ENCODE data around the gene ARL6. TPM values are rescaled to one million over a fixed set of nuclear protein-coding genes. Genes with fewer than 3 reads are reported as not detected.
"Not testable (repeated sequence)": the region's sequence is repeated elsewhere in the genome, so short reads cannot be mapped to it uniquely, and the experiment has no call there.

ARL6 gene
- total RNA-seq, 1 donor from 2014 or later, result 3.5 TPM

DNA sequence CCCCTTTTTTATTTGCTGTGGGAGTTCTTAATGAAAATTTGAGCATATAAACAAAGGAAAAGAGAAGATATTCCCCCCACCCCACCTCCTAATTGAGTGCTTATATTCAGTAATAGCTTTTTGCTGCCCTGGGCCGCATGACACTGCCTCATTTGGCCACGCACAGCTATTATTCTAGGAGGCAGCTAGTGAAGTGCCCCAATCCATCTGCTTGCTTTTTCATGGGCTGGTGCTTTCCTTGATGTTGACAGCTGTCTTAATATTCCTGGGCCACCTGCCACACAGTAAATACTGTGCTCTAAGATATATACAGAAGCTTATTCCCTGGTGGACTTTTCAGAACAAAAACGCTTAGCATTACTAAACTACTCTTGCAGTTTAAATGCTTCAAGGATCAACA, 53.4 kb downstream of the ARL6 start:
- DNase-seq (ENCODE audit: low spot score), result no peak
- intact Hi-C loops (cut with DNase I), result no loop called here

GRCh38 chr3:97820780-97821179, 56.2 kb downstream of the ARL6 start:
- DNase-seq (ENCODE audit: low spot score), result no peak
- intact Hi-C loops (cut with DNase I), result loop anchor here (5.0 to 10.0 kb wide), 3 partner anchors 58 to 1684 kb away; partner anchors contain the start of genes ARL6 and RIOX2

- peak; percentile 77 for DNase-seq (ENCODE audit: low spot score)
Observed at GRCh38 chr3:97821287-97821773, 56.8 kb downstream of the ARL6 start.

GRCh38 chr3:97821774-97822358, 57.3 kb downstream of the ARL6 start, which contains the start of gene CRYBG3:
Gene CRYBG3 (plus strand): TSS chr3:97822011. CDS start chr3:97822207, 196 bp downstream.
- intact Hi-C loops (cut with DNase I), result loop anchor here (2.0 to 10.0 kb wide), 4 partner anchors 41 to 1683 kb away; partner anchors contain the start of genes ARL6 and RIOX2
- DNase-seq (ENCODE audit: low spot score), result peak; percentile 93

More at GRCh38 chr3:97821287-97821773, 56.8 kb downstream of the ARL6 start:
- intact Hi-C loops (cut with DNase I), result loop anchor here (5.0 to 10.0 kb wide), 3 partner anchors 59 to 1683 kb away; partner anchors contain the start of genes ARL6 and RIOX2

DNA sequence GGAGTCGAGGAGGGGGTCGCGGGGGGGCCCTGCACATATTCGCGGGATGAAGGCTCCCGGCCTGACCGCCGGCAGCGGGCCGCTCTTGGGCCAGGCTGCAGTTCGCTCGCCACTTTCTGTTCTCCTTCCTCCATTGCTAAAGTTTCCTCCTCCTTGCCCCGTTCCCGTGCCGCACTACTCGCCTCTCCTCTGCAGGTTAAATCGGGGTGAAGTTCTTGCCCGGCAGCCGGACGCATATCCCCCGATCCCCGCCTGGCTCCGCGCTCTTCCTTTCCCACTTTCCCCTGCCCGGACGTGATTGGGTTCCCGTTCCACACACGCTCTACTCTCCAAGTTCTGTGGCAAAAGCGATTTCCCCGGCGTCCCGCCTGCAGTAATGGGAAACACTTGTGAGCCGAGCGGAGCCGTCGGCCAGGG, 57.8 kb downstream of the ARL6 start:
- intact Hi-C loops (cut with DNase I), result loop anchor here (2.0 to 10.0 kb wide), 4 partner anchors 40 to 1682 kb away; partner anchors contain the start of genes ARL6 and RIOX2

GRCh38 chr3:97823046-97824004, 58.8 kb downstream of the ARL6 start:
- intact Hi-C loops (cut with DNase I), result loop anchor here (2.0 to 10.0 kb wide), 4 partner anchors 39 to 1681 kb away; partner anchors contain the start of genes ARL6 and RIOX2

More for the DNA sequence above, 57.8 kb downstream of the ARL6 start:
- DNase-seq (ENCODE audit: low spot score), result peak; percentile 83

GRCh38 chr3:97825101-97825500, 60.5 kb downstream of the ARL6 start:
- DNase-seq (ENCODE audit: low spot score), result no peak
- intact Hi-C loops (cut with DNase I), result loop anchor here (10.0 kb wide), 1 partner anchor 1680 kb away; no protein-coding TSS in a partner anchor

More at GRCh38 chr3:97823046-97824004, 58.8 kb downstream of the ARL6 start:
- no peak for DNase-seq (ENCODE audit: low spot score)

GRCh38 chr3:97827741-97828471, 63.3 kb downstream of the ARL6 start:
- DNase-seq (ENCODE audit: low spot score), result no peak
- intact Hi-C loops (cut with DNase I), result loop anchor here (10.0 kb wide), 1 partner anchor 1677 kb away; no protein-coding TSS in a partner anchor

- intact Hi-C loops (cut with DNase I), result loop anchor here (10.0 kb wide), 1 partner anchor 1676 kb away; no protein-coding TSS in a partner anchor
- DNase-seq (ENCODE audit: low spot score), result no peak
Observed at GRCh38 chr3:97829198-97829597, 64.6 kb downstream of the ARL6 start.

GRCh38 chr3:97830638-97831037, 66.1 kb downstream of the ARL6 start:
- no peak for DNase-seq (ENCODE audit: low spot score)
- intact Hi-C loops (cut with DNase I), result no loop called here

- no peak for DNase-seq (ENCODE audit: low spot score)
- intact Hi-C loops (cut with DNase I), result no loop called here
Observed at GRCh38 chr3:97831140-97831539, 66.6 kb downstream of the ARL6 start.

DNA sequence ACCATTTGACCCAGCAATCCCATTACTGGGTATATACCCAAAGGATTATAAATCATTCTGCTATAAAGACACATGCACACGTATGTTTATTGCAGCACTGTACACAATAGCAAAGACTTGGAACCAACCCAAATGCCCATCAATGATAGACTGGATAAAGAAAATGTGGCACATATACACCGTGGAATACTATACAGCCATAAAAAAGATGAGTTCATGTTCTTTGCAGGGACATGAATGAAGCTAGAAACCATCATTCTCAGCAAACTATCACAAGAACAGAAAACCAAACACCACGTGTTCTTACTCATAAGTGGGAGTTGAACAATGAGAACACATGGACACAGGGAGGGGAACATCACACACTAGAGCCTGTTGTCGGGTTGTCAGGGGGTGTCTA, 68.6 kb downstream of the ARL6 start:
- DNase-seq (ENCODE audit: low spot score); intact Hi-C loops (cut with DNase I): not testable (repeated sequence)

- no peak for DNase-seq (ENCODE audit: low spot score)
- intact Hi-C loops (cut with DNase I), result no loop called here
Observed at GRCh38 chr3:97835761-97836160, 71.2 kb downstream of the ARL6 start.

DNA sequence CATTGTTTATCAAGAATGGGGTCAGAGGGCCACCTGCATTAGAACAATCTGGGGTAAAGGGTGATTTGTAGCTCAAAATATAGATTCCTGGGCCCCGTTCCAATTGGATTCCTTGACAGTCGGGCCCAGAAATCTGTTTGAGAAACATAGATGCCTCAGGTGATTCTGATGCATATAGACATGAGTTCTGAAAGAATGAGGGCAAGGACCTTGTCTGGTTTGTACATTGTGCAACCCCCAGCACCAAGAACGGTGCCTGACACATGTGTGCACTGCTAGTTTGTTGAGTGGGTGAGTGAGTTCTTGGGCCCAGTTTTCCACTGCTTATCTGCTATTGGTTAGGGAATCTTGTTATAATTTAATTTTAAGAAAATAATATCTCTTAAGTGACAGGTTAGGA, 73.8 kb downstream of the ARL6 start:
- intact Hi-C loops (cut with DNase I), result no loop called here
- no peak for DNase-seq (ENCODE audit: low spot score)

- intact Hi-C loops (cut with DNase I), result no loop called here
- no peak for DNase-seq (ENCODE audit: low spot score)
Observed at GRCh38 chr3:97839944-97840343, 75.4 kb downstream of the ARL6 start.

- intact Hi-C loops (cut with DNase I), result no loop called here
Observed at GRCh38 chr3:97841304-97841703, 76.7 kb downstream of the ARL6 start.

DNA sequence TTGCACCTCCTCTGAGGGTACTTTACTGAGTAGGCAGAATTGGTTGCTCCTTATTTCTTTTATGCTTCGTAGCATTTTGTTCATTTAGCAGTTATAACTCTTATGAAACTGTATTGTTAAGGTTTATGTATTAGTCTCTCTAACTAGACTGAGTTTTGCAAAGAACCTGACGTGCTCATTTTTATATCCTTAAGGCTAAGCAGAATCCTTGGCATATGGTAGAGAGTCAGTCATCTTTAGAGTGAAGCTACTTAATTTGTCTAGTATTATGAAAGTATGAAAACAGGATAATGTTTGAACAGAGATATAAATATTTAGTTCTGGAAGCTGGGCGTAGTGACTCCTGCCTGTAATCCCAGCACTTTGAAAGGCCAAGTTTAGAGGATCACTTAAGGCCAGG, 77.4 kb downstream of the ARL6 start:
- intact Hi-C loops (cut with DNase I), result no loop called here
- DNase-seq (ENCODE audit: low spot score), result no peak

More at GRCh38 chr3:97841304-97841703, 76.7 kb downstream of the ARL6 start:
- DNase-seq (ENCODE audit: low spot score), result no peak

GRCh38 chr3:97848779-97849178, 84.2 kb downstream of the ARL6 start:
- intact Hi-C loops (cut with DNase I), result no loop called here
- DNase-seq (ENCODE audit: low spot score), result no peak
